ENCODE data around the gene LRRC8D. TPM values are rescaled to one million over a fixed set of nuclear protein-coding genes. Genes with fewer than 3 reads are reported as not detected.

Gene LRRC8D
- total and polyA plus RNA-seq, 9 of the 15 experiments (the other 6 are each of a cell fraction or from before 2014, with no cell fraction given) = 3.4 to 53.9 (median 15.9) TPM

DNA sequence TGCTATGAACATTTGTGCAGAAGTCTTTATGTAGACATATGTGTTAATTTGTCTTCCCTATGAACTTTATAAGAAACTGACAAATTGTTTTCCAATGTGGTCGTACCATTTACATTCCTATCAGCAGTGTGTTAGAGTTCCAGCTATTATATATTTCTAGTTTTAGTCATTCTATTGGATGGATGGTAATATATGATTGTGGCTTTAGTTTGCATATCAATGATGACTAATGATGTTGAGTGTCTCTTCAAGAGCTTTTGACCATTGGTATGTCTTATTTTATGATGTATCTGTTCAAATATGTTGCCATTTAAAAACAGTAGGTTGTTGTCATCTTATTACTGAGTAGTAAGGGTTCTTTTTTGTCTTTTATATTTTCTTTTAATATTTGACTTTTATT, 157.9 kb downstream of the LRRC8D start:
- no peak overlapping the region for H3K27ac ChIP-seq (ENCODE audit: extremely low read depth, low read depth, low read length)
- no TSS peak for BruUV-seq (replicated peaks)
- no peak for FAIRE-seq
- H3K4me1 ChIP-seq (replicated peaks in 1 of 2; ENCODE audit: control insufficient read depth in 2 of 2, insufficient read depth in 2 of 2, low read length in 2 of 2) = peaks cover 4 to 25% of the 10 kb centered on the region in 2 experiments; a peak in 4 of 5 replicates
- no peak for DNase-seq (ENCODE audit: extremely low read depth in 1 of 4, low spot score in 3 of 4)
- no peaks in the 10 kb centered on the region for H3K79me2 ChIP-seq (ENCODE audit: control insufficient read depth, insufficient read depth, low read length)
- ATAC-seq = no peak
- ChIA-PET POLR2A (interaction anchor here (1.5 kb wide), 1 partner anchor 14 kb away, joined by 3 read pairs; no protein-coding TSS in a partner anchor), CTCF (ENCODE audit: low intra/inter-chr PET ratio) (interaction anchor here (0.7 kb wide), 1 partner anchor 179 kb away, joined by 4 read pairs; no protein-coding TSS in a partner anchor)
- no peak overlapping the region for H3K4me3 ChIP-seq
- intact Hi-C loops (cut with micrococcal nuclease) (no loop called here), in situ Hi-C loops (cut with MboI) (loop anchor here (25.0 kb wide), 1 partner anchor 866 kb away; no protein-coding TSS in a partner anchor)
- no peaks in the 10 kb centered on the region for H3K27me3 ChIP-seq (ENCODE audit: control insufficient read depth in 2 of 2, insufficient read depth in 2 of 2, low read length in 2 of 2)
- H3K9me1 ChIP-seq (ENCODE audit: control insufficient read depth, insufficient read depth, low read length) = no peaks in the 10 kb centered on the region
- H3K36me3 ChIP-seq (ENCODE audit: control insufficient read depth, insufficient read depth, low read length) = no peaks in the 10 kb centered on the region
- H3K9ac ChIP-seq (ENCODE audit: insufficient read depth in 1 of 2, low read depth in 2 of 2, low read length in 2 of 2) = no peak overlapping the region
- H2AFZ ChIP-seq (ENCODE audit: low read depth, low read length) = no peak overlapping the region
- H3K4me2 ChIP-seq (ENCODE audit: insufficient read depth, low read length) = no peak overlapping the region
- WGBS (ENCODE audit: insufficient coverage, low coverage, missing lambda C conversion rate) = 91% methylated on average over 1 of the region's 1 CpG
- H4K20me1 ChIP-seq (replicated peaks; ENCODE audit: control insufficient read depth, insufficient read depth, low read length) = no peaks in the 10 kb centered on the region
- H3K9me3 ChIP-seq (replicated peaks; ENCODE audit: control insufficient read depth, insufficient read depth, low read depth, low read length) = no peaks in the 10 kb centered on the region
- TF ChIP-seq NFE2L1 (tag; IDR thresholded peaks at IDR 0.05; ENCODE audit: borderline replicate concordance, low read depth) (no peak), SMARCA4 (IDR thresholded peaks at IDR 0.05) (no peak), POLR2B (IDR thresholded peaks at IDR 0.05; ENCODE audit: low read depth, partially characterized antibody) (no peak), PCBP1 (IDR thresholded peaks at IDR 0.05; ENCODE audit: low read depth, low read length, poor library complexity, severe bottlenecking) (no peak), KAT2B (IDR thresholded peaks at IDR 0.05; ENCODE audit: low read depth, low read length) (no peak), TBL1XR1 (IDR thresholded peaks at IDR 0.05; ENCODE audit: low read length in 2 of 2) (no peak), MAFF (IDR thresholded peaks at IDR 0.05; ENCODE audit: low read length) (no peak), KDM1A (IDR thresholded peaks at IDR 0.05) (no peak), ZNF57 (CRISPR knock-in tag; IDR thresholded peaks at IDR 0.05) (no peak)
- TF ChIP-seq, protein P1, sequence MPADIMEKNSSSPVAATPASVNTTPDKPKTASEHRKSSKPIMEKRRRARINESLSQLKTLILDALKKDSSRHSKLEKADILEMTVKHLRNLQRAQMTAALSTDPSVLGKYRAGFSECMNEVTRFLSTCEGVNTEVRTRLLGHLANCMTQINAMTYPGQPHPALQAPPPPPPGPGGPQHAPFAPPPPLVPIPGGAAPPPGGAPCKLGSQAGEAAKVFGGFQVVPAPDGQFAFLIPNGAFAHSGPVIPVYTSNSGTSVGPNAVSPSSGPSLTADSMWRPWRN (IDR thresholded peaks at IDR 0.05; ENCODE audit: low read depth) = no peak
- TF ChIP-seq, protein P2, sequence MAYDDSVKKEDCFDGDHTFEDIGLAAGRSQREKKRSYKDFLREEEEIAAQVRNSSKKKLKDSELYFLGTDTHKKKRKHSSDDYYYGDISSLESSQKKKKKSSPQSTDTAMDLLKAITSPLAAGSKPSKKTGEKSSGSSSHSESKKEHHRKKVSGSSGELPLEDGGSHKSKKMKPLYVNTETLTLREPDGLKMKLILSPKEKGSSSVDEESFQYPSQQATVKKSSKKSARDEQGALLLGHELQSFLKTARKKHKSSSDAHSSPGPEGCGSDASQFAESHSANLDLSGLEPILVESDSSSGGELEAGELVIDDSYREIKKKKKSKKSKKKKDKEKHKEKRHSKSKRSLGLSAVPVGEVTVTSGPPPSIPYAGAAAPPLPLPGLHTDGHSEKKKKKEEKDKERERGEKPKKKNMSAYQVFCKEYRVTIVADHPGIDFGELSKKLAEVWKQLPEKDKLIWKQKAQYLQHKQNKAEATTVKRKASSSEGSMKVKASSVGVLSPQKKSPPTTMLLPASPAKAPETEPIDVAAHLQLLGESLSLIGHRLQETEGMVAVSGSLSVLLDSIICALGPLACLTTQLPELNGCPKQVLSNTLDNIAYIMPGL (CRISPR knock-in tag; IDR thresholded peaks at IDR 0.05) = no peak
- TF ChIP-seq, protein P3, sequence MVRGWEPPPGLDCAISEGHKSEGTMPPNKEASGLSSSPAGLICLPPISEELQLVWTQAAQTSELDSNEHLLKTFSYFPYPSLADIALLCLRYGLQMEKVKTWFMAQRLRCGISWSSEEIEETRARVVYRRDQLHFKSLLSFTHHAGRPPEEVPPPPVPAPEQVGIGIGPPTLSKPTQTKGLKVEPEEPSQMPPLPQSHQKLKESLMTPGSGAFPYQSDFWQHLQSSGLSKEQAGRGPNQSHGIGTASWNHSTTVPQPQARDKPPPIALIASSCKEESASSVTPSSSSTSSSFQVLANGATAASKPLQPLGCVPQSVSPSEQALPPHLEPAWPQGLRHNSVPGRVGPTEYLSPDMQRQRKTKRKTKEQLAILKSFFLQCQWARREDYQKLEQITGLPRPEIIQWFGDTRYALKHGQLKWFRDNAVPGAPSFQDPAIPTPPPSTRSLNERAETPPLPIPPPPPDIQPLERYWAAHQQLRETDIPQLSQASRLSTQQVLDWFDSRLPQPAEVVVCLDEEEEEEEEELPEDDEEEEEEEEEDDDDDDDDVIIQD (CRISPR knock-in tag; IDR thresholded peaks at IDR 0.05) = no peak
- TF ChIP-seq, protein P4, sequence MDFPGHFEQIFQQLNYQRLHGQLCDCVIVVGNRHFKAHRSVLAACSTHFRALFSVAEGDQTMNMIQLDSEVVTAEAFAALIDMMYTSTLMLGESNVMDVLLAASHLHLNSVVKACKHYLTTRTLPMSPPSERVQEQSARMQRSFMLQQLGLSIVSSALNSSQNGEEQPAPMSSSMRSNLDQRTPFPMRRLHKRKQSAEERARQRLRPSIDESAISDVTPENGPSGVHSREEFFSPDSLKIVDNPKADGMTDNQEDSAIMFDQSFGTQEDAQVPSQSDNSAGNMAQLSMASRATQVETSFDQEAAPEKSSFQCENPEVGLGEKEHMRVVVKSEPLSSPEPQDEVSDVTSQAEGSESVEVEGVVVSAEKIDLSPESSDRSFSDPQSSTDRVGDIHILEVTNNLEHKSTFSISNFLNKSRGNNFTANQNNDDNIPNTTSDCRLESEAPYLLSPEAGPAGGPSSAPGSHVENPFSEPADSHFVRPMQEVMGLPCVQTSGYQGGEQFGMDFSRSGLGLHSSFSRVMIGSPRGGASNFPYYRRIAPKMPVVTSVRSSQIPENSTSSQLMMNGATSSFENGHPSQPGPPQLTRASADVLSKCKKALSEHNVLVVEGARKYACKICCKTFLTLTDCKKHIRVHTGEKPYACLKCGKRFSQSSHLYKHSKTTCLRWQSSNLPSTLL (IDR thresholded peaks at IDR 0.05) = no peak
- TF ChIP-seq, protein P5, sequence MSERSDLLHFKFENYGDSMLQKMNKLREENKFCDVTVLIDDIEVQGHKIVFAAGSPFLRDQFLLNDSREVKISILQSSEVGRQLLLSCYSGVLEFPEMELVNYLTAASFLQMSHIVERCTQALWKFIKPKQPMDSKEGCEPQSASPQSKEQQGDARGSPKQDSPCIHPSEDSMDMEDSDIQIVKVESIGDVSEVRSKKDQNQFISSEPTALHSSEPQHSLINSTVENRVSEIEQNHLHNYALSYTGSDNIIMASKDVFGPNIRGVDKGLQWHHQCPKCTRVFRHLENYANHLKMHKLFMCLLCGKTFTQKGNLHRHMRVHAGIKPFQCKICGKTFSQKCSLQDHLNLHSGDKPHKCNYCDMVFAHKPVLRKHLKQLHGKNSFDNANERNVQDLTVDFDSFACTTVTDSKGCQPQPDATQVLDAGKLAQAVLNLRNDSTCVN (CRISPR knock-in tag; IDR thresholded peaks at IDR 0.05) = no peak
